ENCODE data around the gene VPS41.

VPS41 gene

DNA sequence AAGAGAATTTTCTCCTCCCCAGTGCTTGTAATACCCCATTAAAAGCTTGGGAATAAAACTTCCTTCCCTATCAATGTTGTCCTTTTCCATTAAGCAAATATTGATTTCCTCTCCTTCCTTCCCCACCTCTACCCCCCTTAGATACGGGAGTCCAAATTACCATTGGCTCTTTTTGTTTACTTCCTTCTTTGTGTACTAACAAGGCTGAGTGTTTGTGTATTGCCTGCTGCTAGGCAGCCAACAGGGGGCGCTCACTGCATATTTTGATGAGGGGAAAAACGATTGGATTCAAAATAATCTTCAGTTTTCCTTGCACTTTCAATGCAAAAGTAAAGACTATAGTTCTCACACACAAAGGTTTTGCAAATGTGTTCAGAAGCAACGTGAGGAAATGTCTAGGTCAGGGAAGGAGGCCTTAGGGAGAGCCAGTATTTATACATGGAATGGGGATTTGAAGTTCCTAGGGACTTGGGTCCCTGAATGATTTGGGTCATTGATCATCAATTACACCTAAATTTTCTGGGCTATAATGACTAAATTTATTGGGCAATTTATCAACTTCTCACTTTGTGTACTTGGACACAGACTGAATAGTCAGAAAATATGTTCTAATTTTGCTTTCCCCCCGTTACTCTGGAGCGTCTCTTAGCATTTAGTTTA, 23.6 kb upstream of the VPS41 start:
- Histone ChIP-seq H3K4me1 (ENCODE audit: insufficient read depth, low read length) (peaks cover 14% of the 10 kb centered on the region), H3K9me3 (ENCODE audit: low read length) (no peaks in the 10 kb centered on the region)

GRCh38 chr7:38929460-38930171, 20.6 kb upstream of the VPS41 start:
- H3K4me1 ChIP-seq (ENCODE audit: insufficient read depth, low read length): peaks cover 14% of the 10 kb centered on the region
- H3K36me3 ChIP-seq (ENCODE audit: insufficient read depth, low read length): no peaks in the 10 kb centered on the region
- H2AFZ ChIP-seq (ENCODE audit: low read depth, low read length): no peak overlapping the region
- H3K9me3 ChIP-seq (ENCODE audit: low read length): no peaks in the 10 kb centered on the region
- no peaks in the 10 kb centered on the region for H3K27me3 ChIP-seq (ENCODE audit: insufficient read depth, low read length)
- no peak overlapping the region for H3K4me3 ChIP-seq (ENCODE audit: low read length)

More for the DNA sequence above, 23.6 kb upstream of the VPS41 start:
- Histone ChIP-seq H3K36me3 (ENCODE audit: insufficient read depth, low read length) (no peaks in the 10 kb centered on the region), H2AFZ (ENCODE audit: low read depth, low read length) (no peak overlapping the region), H3K27me3 (ENCODE audit: insufficient read depth, low read length) (no peaks in the 10 kb centered on the region), H3K4me3 (ENCODE audit: low read length) (no peak overlapping the region)

DNA sequence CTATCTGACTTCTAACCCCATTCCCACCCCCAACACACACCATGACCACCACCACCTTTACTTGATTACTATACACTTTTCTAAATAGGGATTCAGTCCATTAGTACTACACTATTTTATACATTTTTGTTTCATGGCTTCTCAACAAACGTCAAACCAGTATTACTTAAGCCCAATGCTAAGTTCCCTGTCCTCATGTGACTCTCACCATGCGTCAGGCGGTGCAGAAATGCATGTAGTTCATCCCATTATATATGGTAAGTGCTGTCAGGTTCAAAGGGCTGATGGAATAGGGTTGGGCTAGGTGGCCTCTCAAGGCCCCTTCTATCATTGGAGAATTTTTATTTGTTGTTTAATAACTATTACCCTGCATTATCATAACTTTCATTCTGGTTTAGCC, 19.5 kb upstream of the VPS41 start:
- H2AFZ ChIP-seq (ENCODE audit: low read depth, low read length): no peak overlapping the region
- H3K4me1 ChIP-seq (ENCODE audit: insufficient read depth, low read length): peaks cover 14% of the 10 kb centered on the region
- H3K27me3 ChIP-seq (ENCODE audit: insufficient read depth, low read length): no peaks in the 10 kb centered on the region
- H3K4me3 ChIP-seq (ENCODE audit: low read length): no peak overlapping the region
- no peaks in the 10 kb centered on the region for H3K36me3 ChIP-seq (ENCODE audit: insufficient read depth, low read length)
- H3K9me3 ChIP-seq (ENCODE audit: low read length): no peaks in the 10 kb centered on the region

GRCh38 chr7:38927751-38928150, 18.8 kb upstream of the VPS41 start:
- no peak overlapping the region for H3K4me3 ChIP-seq (ENCODE audit: low read length)
- no peaks in the 10 kb centered on the region for H3K9me3 ChIP-seq (ENCODE audit: low read length)
- no peak overlapping the region for H2AFZ ChIP-seq (ENCODE audit: low read depth, low read length)
- H3K27me3 ChIP-seq (ENCODE audit: insufficient read depth, low read length): no peaks in the 10 kb centered on the region
- H3K4me1 ChIP-seq (ENCODE audit: insufficient read depth, low read length): peaks cover 13% of the 10 kb centered on the region
- no peaks in the 10 kb centered on the region for H3K36me3 ChIP-seq (ENCODE audit: insufficient read depth, low read length)

DNA sequence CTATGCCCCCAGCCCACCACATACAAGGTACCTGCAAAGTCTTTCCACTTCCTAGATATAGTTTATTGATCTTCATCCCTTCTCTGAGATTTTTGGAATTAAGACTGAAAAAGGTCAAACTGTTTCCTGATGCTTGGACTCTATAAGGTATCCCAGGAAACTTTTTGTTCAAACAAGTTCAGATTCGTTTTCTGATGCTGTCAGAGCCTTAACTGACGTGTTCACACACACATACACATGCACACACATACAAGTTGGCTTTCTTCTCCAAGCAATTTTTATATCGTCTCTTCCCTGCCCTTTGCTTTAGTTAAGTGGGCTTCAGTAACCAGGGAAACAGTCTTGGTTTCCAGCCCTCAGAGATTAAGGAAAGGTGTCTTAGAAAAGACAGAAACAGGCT, 11.7 kb upstream of the VPS41 start:
- Histone ChIP-seq H3K27me3 (ENCODE audit: insufficient read depth, low read length) (no peaks in the 10 kb centered on the region), H2AFZ (ENCODE audit: low read depth, low read length) (no peak overlapping the region), H3K36me3 (ENCODE audit: insufficient read depth, low read length) (no peaks in the 10 kb centered on the region), H3K4me1 (ENCODE audit: insufficient read depth, low read length) (no peaks in the 10 kb centered on the region), H3K9me3 (ENCODE audit: low read length) (no peaks in the 10 kb centered on the region), H3K4me3 (ENCODE audit: low read length) (no peak overlapping the region)

- Histone ChIP-seq H3K4me1 (ENCODE audit: insufficient read depth, low read length) (peaks cover 9% of the 10 kb centered on the region), H3K36me3 (ENCODE audit: insufficient read depth, low read length) (no peaks in the 10 kb centered on the region), H3K9me3 (ENCODE audit: low read length) (no peaks in the 10 kb centered on the region), H3K27me3 (ENCODE audit: insufficient read depth, low read length) (no peaks in the 10 kb centered on the region), H2AFZ (ENCODE audit: low read depth, low read length) (no peak overlapping the region), H3K4me3 (ENCODE audit: low read length) (no peak overlapping the region)
These were observed 7.4 kb upstream of the VPS41 start for GRCh38 chr7:38916396-38916795.

DNA sequence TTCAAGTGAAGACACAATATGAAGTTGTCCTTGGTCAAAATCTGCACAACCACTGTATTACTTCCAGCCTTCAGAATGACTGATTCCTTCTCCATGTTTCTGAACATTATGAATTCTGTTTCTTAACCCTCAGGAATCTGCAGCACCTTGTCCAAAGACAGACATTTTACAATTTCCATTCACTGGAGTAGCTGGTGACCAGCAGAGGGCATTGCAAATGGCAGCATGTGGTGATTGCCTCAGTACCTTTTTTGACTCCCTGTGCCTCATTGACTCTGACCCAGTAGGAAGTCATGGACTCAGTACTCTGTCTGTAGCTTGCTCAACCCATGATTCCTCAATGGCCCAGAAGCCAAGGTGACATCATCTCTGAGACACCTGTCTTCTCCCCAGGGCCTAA, 879 bp upstream of the VPS41 start:
- H3K36me3 ChIP-seq (ENCODE audit: insufficient read depth, low read length): no peaks in the 10 kb centered on the region
- peaks cover 3% of the 10 kb centered on the region for H3K27me3 ChIP-seq (ENCODE audit: insufficient read depth, low read length)
- H2AFZ ChIP-seq (ENCODE audit: low read depth, low read length): no peak overlapping the region
- H3K4me3 ChIP-seq (ENCODE audit: low read length): no peak overlapping the region
- no peaks in the 10 kb centered on the region for H3K9me3 ChIP-seq (ENCODE audit: low read length)
- H3K4me1 ChIP-seq (ENCODE audit: insufficient read depth, low read length): peaks cover 25% of the 10 kb centered on the region

DNA sequence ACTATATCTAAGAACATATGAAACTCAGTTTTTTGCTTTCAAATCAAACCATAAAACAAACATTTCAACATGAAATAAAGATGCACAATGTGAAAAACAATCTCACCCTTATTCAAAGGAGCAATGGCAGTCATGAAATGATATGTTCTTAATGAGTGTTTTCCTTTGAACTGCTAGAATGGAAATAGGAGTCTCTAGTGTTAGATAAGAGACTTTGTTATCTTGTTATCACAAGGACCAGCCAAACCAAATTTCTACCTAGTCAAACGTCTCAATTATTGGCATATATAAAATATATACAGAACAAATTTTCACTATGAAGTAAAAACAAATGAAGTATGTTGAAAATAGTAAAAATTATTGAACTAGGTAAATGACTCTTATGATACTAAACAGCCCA, 1.2 kb downstream of the VPS41 start:
- H3K27me3 ChIP-seq (ENCODE audit: insufficient read depth, low read length): peaks cover 3% of the 10 kb centered on the region
- peak overlapping the region; percentile 96 for H3K4me3 ChIP-seq (ENCODE audit: low read length)
- H3K9me3 ChIP-seq (ENCODE audit: low read length): no peaks in the 10 kb centered on the region
- H2AFZ ChIP-seq (ENCODE audit: low read depth, low read length): no peak overlapping the region
- no peaks in the 10 kb centered on the region for H3K36me3 ChIP-seq (ENCODE audit: insufficient read depth, low read length)
- H3K4me1 ChIP-seq (ENCODE audit: insufficient read depth, low read length): peaks cover 26% of the 10 kb centered on the region

DNA sequence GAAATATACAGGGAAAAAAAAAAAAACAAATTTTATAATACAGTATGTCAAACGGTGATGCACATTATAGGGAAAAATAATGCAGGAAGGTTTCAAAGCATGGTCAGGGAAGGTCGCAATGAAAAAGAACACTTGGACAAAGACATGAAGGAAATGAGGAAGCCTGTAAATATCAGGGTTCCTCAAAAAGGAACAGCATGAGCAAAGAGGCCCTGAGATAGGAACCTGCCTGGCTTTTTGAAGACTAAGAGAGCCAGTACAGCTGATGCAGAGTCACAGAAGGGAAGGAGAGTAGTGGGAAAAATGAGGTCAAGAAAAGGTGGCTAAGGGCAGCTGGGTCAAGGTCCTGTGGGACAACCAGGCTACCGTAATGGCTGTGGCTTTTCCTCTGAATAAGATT, 1.9 kb downstream of the VPS41 start:
- Histone ChIP-seq H3K27me3 (ENCODE audit: insufficient read depth, low read length) (peaks cover 3% of the 10 kb centered on the region), H3K9me3 (ENCODE audit: low read length) (no peaks in the 10 kb centered on the region), H2AFZ (ENCODE audit: low read depth, low read length) (no peak overlapping the region), H3K4me1 (ENCODE audit: insufficient read depth, low read length) (peaks cover 26% of the 10 kb centered on the region), H3K36me3 (ENCODE audit: insufficient read depth, low read length) (no peaks in the 10 kb centered on the region), H3K4me3 (ENCODE audit: low read length) (no peak overlapping the region)

DNA sequence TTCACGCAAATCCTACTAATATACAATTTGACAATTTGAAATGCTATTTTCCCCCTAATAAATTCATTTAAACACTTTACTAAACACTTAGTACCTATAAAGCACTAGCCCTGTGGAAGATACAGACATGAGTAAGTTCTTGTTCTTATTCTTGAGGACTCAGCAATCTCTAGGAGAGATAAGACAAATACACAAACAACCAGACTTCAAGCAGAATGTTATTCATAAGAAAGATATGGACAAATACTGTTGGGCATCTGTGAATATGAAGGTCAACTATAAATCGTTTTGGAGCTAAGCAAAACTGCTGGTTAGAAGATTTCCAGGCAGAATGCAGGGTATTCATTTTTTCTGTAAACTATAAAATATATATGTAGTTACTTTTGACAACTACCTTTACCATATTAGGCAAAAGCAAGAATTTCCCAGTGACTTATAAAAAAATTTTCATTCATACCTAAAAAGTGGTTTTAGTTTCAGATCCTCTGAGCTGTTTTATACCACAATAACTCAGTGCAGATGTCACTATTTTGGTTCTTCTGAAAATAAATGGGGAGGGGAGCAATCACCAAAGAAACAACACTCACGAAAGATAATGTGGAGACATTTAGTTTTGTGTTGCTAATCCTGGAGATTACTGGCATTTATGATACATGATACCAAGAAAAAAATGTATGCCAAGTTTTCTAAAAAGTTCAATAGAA, 3.8 kb downstream of the VPS41 start:
- Histone ChIP-seq H3K36me3 (ENCODE audit: insufficient read depth, low read length) (no peaks in the 10 kb centered on the region), H3K4me3 (ENCODE audit: low read length) (no peak overlapping the region), H3K9me3 (ENCODE audit: low read length) (no peaks in the 10 kb centered on the region), H3K27me3 (ENCODE audit: insufficient read depth, low read length) (no peaks in the 10 kb centered on the region), H2AFZ (ENCODE audit: low read depth, low read length) (no peak overlapping the region), H3K4me1 (ENCODE audit: insufficient read depth, low read length) (peaks cover 26% of the 10 kb centered on the region)

GRCh38 chr7:38903057-38903456, 5.9 kb downstream of the VPS41 start:
- Histone ChIP-seq H3K4me1 (ENCODE audit: insufficient read depth, low read length) (peaks cover 21% of the 10 kb centered on the region), H3K36me3 (ENCODE audit: insufficient read depth, low read length) (no peaks in the 10 kb centered on the region), H3K9me3 (ENCODE audit: low read length) (no peaks in the 10 kb centered on the region), H3K27me3 (ENCODE audit: insufficient read depth, low read length) (no peaks in the 10 kb centered on the region), H3K4me3 (ENCODE audit: low read length) (no peak overlapping the region), H2AFZ (ENCODE audit: low read depth, low read length) (no peak overlapping the region)

- no peaks in the 10 kb centered on the region for H3K27me3 ChIP-seq (ENCODE audit: insufficient read depth, low read length)
- H3K9me3 ChIP-seq (ENCODE audit: low read length): no peaks in the 10 kb centered on the region
- H3K4me1 ChIP-seq (ENCODE audit: insufficient read depth, low read length): peaks cover 16% of the 10 kb centered on the region
- H3K36me3 ChIP-seq (ENCODE audit: insufficient read depth, low read length): peaks cover 3% of the 10 kb centered on the region
- no peak overlapping the region for H3K4me3 ChIP-seq (ENCODE audit: low read length)
- no peak overlapping the region for H2AFZ ChIP-seq (ENCODE audit: low read depth, low read length)
These were observed 6.5 kb downstream of the VPS41 start for GRCh38 chr7:38902449-38902848.

DNA sequence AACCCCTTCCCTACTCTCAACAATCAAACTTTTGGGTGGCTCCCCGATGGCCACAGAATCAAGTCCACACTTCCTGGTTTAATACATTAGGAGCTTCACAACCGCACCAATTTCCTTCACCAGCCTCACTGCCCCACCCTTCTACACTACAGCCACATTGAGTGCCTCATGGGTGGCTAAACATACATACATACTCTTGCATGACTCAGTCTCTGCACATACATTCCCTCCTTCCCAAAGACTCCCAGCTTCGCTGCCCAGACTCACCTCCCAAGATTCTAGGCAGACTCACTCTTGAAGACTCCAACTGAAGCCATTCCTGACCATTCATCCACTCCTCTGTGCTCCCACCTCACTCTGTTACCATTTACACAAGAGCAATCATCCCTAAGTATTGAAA, 15.9 kb downstream of the VPS41 start:
- H3K4me1 ChIP-seq (ENCODE audit: insufficient read depth, low read length): no peaks in the 10 kb centered on the region
- peaks cover 25% of the 10 kb centered on the region for H3K36me3 ChIP-seq (ENCODE audit: insufficient read depth, low read length)
- no peak overlapping the region for H2AFZ ChIP-seq (ENCODE audit: low read depth, low read length)
- peaks cover 3% of the 10 kb centered on the region for H3K9me3 ChIP-seq (ENCODE audit: low read length)
- H3K4me3 ChIP-seq (ENCODE audit: low read length): no peak overlapping the region
- no peaks in the 10 kb centered on the region for H3K27me3 ChIP-seq (ENCODE audit: insufficient read depth, low read length)

Data from neuron (in vitro differentiated cells).